Activated naive CD4-positive, alpha-beta T cell (primary cell): ENCODE results near the gene MEAK7.

Source experiments
- DNase-seq, 4 experiments: peaks; one replicate each; lab custom pipeline; 2025; lab: John Stamatoyannopoulos, UW

Gene MEAK7

DNA sequence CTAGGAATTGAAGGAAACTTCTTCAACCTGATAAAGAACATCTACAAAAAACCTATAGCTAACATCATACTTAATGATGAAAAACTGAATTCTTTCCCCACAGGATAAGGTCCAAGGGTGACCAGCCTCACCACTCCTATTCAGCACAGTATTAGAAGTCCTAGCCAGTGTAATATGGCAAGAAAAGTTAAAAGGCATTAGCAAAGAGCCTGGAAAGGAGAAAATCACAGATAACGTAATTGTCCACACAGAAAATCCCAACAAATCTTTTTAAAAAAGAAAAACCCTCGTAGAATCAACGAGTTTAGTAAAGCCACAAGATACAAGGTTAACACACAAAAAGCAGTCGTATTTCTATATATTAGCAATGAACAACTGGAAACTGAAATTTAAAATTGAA lies 37.8 kb downstream of the MEAK7 start:
- DNase-seq: no peak

DNA sequence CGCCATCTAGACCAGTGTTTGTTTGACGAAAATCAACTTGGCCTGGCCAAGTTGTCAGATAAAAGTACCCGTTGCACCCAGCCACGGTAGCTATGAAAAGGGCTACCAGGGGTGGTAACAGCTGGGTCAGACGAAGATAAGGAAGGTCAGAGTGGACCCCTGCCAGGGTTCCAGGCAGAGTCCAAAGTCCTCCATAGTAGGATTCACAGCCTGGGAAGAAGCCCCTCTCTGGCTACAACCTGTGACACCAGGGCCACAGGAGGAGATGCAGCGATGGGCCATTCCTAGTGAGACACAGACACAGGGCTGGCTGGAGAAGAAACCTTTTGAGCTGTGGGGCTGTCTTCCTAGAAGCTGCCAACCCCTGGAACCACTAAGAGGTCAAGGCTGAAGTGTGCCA lies 39.3 kb downstream of the MEAK7 start:
- no peak for DNase-seq

DNA sequence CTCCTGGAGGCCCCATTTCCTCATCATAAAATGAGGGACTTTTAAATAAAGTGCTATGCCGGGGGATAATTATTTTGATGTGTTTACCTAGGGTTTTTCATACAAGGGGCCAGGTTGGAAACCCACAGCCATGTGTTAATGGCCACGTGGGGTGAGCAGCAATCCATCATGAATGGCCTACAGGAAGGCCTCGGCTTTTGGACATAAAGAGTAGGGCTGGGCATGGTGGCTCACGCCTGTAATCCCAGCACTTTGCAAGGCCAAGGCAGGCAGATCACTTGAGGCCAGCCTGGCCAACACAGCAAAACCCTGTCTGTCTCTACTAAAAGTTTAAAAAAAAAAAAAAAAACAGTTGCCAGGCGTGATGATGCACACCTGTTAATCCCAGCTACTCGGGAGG lies 40.3 kb downstream of the MEAK7 start:
- no peak for DNase-seq

DNA sequence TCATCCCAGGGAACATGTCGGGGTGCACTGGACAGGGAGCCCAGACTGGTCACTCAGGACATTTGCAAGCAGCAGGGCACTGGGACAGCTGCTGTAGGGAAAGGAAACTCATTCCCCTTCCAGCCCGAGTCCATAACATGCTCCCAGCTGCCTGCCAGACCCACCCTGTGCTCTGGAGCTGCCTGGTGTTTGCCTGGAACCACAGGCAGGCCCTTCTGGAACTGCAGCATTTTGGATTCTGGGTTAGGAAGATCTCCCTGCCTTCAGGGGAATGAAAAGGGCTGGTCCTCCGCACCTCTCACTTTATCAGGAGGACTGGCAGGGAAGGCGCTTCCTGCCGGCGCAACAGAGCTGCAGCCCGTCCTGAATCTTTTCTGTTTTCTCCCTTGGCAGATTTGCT lies 41.2 kb downstream of the MEAK7 start:
- DNase-seq: no peak

DNA sequence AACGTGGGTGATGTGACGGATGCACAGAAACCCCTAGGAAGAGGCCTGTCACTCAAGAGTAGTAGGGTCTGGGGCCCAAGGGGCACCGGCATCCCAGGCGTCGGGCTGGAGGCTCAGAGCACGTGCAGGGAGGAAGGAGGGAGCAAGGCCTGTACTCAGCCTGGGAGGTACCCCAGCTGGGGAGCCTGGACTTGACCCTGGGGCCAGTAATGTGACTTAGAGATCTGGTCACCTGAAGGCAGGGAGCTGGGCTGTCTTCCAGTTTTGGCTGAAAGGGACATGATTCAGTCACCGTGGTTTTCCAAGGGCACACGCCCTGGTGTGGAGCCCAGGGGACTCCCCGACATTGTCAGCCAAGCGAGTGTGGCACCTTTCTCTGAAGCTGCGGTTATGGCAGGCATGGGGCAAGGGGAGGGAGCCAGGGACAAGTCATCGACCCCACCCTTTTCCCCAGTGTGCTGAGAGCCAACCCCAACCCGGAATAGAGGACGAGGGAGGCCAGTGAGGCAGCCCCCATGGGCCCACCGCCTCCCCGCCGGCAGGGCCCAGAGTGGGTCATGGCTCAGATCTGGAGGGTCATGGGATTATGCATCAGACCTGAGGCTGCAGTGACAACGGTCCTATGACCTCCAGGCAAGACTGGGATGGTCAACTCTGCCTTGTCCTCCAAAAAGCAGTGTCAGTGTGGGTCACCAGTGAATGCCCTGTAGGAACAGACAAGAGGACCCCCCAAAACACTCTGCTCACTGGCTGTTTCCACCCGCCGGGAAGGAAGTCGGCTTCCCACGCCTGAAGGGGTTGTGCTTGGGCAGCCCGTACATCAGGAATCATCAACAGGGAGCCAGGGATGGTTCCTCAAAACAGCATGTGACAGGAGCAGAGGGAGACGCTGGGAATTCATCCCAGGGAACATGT lies 41.9 kb downstream of the MEAK7 start:
- DNase-seq: no peak

DNA sequence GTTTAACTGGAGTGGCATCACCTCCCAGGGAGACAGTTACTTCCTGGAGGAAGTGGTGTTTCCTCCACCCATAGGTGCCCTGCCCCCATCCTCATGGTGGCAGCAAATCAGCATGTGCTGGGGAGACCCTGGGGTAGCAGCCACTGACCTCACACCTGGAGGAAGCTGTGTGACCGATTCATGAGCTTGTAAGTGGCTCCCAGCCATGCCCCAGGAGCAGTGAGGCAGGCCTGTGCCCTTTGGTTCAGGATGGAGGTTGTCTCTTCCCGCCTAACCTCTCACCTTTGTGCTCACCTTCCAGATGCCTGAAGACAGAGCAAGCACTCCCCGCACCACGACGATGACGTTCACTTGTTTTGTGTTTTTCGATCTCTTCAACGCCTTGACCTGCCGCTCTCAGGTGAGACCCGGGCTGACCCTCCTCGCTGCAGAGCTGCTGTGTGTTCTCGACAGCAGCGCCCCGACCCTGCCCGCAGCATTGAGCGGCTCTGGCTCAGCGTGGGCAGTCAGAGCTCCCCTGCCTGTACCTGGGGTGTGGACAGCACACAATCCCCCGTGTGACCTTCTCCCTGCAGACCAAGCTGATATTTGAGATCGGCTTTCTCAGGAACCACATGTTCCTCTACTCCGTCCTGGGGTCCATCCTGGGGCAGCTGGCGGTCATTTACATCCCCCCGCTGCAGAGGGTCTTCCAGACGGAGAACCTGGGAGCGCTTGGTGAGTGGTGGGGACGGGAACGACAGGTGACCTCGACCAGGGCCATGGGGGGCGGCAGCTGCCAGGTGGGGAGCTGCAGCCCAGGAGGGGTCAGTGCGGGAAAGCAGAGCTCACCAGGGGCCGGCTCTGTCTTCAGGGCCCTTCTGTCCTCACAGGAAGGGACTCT lies 42.8 kb downstream of the MEAK7 start:
- DNase-seq: no peak

DNA sequence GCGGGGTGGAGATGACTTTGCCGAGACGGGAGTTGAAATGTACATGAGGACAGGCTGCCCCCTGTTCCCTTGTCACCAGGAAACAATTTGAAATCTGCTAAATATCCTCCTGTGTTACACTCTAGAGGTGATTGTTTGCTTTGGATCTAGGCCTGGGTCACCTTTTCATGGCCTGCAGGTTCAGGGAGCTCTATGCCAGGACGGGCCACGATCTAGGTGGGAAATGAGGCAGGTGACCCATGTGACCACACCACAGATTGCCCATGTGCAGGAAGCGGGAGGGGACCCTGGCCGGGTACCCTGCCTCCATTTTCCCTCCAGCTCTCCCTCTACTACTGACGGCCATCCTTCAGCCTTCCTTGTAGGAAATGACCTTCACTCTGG lies 43.4 kb downstream of the MEAK7 start:
- DNase-seq: no peak

DNA sequence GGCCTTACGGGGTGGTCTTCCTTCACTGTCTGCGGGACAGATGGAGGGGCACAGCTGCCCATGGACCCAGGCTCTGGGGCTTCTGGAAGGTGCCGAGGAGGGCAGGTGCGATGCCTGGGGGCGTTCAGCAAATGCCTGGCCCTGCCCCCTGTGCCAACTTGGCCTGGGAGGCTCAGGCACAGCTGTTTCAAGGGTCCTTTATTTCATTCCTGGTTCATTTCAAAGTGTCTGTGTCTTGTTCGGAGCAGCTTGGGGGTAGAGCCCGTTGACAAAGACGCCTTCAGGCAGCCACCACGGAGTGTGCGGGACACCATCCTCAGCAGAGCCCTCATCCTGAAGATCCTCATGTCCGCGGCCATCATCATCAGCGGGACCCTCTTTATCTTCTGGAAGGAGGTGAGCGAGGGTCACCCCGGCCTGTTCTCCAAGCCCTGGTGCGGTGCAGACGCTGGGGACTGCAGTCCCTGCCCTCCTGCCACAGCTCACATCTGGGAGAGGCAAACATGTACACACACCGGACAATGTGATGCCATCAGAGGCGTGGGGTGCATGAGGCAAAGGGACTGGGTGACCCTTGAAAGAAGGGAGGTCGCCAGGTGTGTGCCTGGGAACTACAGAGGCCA lies 43.9 kb downstream of the MEAK7 start:
- no peak for DNase-seq

DNA sequence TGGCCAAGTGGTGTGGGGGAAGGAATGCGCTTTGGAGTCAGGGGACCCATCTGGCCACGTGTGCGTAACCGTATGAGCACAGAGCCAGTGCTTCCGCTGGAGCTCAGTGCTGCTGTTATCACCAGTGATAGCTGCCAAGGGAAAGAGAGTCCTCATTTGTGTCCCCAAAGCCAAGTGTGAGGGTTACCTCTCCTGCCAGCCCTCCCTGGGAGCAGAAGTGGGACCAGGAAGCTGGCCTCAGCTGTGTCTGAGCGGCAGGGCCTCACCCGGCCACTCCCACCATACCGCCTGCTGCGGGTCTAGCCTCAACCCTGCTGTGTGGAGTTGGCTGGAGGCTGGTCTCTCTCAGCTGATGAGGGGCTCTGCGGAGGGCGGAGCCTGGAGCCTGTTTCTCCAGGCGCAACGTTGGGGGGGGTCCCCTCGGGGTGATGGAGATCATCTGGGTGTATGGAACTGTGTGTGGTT lies 44.5 kb downstream of the MEAK7 start:
- DNase-seq: no peak

DNA sequence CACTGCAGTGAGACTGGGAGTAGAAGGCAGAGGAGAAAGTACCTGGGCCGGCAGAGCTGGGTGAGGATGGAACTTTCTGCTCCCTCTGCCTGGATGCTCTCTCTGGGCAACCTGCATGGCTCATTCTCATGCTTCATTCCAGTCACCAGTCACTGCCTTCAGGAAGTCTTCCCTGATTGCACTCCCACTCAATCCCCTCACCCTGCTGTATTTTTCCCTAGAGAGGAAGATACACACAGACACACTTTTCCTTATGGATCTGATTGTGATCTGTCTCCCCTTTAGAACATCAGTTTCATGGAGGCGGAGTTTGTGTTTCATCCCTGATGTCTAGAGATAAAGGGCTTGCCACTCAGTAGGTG lies 44.9 kb downstream of the MEAK7 start:
- DNase-seq: no peak

DNA sequence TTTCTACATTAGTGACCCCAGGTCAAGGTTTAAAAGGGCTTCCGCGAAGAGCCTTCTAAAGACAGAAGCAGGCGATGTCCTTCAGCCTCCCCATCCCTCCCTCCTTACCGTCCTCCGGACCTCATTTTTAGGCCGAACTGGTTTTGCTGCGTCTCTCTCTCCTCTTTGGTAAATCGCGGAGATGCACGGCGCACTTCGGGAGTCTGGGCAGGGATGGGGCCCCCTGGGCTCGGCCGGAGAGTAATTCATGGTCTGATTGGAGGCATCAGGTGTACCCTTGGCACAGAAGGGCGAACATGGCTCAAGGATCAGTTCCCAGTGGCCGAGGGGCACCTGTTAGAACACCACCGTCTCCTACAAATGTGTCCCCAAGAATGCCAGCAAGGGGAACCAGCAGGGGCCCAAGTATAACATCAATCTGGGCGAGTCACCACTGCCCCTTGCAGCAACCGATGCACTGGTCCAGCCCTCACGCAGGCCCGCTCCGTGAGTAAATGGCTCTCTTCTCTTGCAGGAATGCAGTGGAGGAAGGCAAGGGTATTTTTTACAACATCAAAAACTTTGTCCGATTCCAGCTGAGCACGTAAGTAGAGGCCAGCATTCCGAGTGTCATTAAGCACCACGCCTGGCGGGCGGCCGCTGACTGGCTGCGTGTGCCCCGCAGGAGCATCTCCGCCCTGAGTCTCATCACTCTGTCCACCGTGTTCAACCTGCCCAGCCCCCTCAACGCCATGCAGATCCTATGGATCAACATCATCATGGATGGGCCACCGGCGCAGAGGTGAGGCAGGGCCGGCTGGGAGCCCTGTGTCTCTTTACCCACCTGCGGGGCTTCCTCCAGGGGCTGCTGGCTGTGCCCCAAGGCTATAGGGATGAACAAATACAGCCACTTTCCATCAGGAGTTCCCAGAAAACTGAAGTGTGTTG lies 45.6 kb downstream of the MEAK7 start:
- no peak for DNase-seq

DNA sequence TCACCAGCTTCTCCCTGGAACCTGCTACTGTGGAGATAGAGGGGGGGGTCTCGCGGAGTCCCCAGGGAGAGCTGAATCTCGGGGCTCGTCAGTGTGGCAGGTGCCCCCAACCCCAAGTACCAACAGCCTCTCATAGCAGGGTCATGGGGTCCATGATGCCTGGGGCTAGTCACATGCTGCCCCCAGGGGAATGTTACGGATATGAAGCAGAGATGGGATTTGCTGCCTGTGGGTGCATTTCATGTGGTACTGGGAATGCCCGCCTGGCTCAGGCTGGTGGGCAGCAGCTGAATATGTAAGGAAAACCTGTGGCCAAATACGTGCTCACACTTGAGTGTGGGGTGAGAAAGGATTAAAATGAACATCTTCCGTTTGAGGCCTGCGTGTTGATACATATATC lies 49.4 kb downstream of the MEAK7 start:
- DNase-seq: no peak
